HEK293 (cell line): ENCODE measurements around the gene ZNF648.

ENCODE experiments used
- OSR2 ChIP-seq: fragments of 450-650 bp; formaldehyde crosslinking; IDR thresholded peaks from 2 replicates; pipeline ENCODE4 v1.5.1; 2016; ENCODE audit warnings: missing biosample characterization, missing genetic modification characterization
- TCF7L2 ChIP-seq: IDR thresholded peaks from 2 replicates; pipeline ENCODE4 v1.6.1; 2011; ENCODE audit warnings: low read depth, mild to moderate bottlenecking, inconsistent platforms, low read length, moderate library complexity, borderline replicate concordance
- YY1 ChIP-seq: fragments of 450-650 bp; formaldehyde crosslinking; IDR thresholded peaks from 2 replicates; pipeline ENCODE4 v1.5.1; 2018; ENCODE audit warnings: missing biosample characterization, missing genetic modification characterization
- ZNF133 ChIP-seq: fragments of 450-650 bp; formaldehyde crosslinking; IDR thresholded peaks from 2 replicates; pipeline ENCODE4 v1.5.1; 2016; ENCODE audit warnings: missing biosample characterization, missing genetic modification characterization
- ZNF174 ChIP-seq: fragments of 450-650 bp; formaldehyde crosslinking; IDR thresholded peaks from 2 replicates; pipeline ENCODE4 v1.5.0; 2017; ENCODE audit warnings: missing biosample characterization, mild to moderate bottlenecking, missing genetic modification characterization
- ZNF24 ChIP-seq: fragments of 450-650 bp; formaldehyde crosslinking; IDR thresholded peaks from 2 replicates; pipeline ENCODE4 v1.5.1; 2016; ENCODE audit warnings: missing biosample characterization, missing genetic modification characterization
- ZNF274 ChIP-seq, 2 experiments: fragments of 200-500 bp in 1 of 2; fragments of 450-650 bp in 1 of 2; sonication (Bioruptor generic) in 1 of 2; formaldehyde crosslinking in 1 of 2; IDR thresholded peaks; 2 replicates each; pipeline versions ENCODE4 v1.5.1 to v1.6.1; 2014 to 2016; ENCODE audit warnings: borderline replicate concordance in 1 of 2, inconsistent platforms in 1 of 2, low read length in 1 of 2, missing biosample characterization in 1 of 2, missing genetic modification characterization in 1 of 2
- ZNF311 ChIP-seq: fragments of 450-650 bp; formaldehyde crosslinking; IDR thresholded peaks from 2 replicates; pipeline ENCODE4 v1.5.1; 2017; ENCODE audit warnings: missing biosample characterization, missing genetic modification characterization, borderline replicate concordance
- ZNF76 ChIP-seq: fragments of 450-650 bp; formaldehyde crosslinking; IDR thresholded peaks from 2 replicates; pipeline ENCODE4; 2016; ENCODE audit warnings: low read depth, missing biosample characterization, missing genetic modification characterization, borderline replicate concordance
- ZNF837 ChIP-seq: fragments of 450-650 bp; formaldehyde crosslinking; IDR thresholded peaks from 2 replicates; pipeline ENCODE4 v1.5.1; 2016; ENCODE audit warnings: missing biosample characterization, missing genetic modification characterization
- ZSCAN23 ChIP-seq: fragments of 450-650 bp; formaldehyde crosslinking; IDR thresholded peaks from 2 replicates; pipeline ENCODE4 v1.5.1; 2016; ENCODE audit warnings: missing biosample characterization, missing genetic modification characterization
- TF ChIP-seq, protein P1 (sequence below): fragments of 450-650 bp; formaldehyde crosslinking; IDR thresholded peaks from 2 replicates; pipeline ENCODE4 v1.5.1; 2016; ENCODE audit warnings: missing biosample characterization, missing genetic modification characterization
- TF ChIP-seq, protein P2 (sequence below): fragments of 450-650 bp; formaldehyde crosslinking; IDR thresholded peaks from 2 replicates; pipeline ENCODE4 v1.5.1; 2016; ENCODE audit warnings: missing biosample characterization, missing genetic modification characterization
- TF ChIP-seq, protein P3 (sequence below): fragments of 450-650 bp; formaldehyde crosslinking; IDR thresholded peaks from 2 replicates; pipeline ENCODE4 v1.5.1; 2017; ENCODE audit warnings: missing biosample characterization, missing genetic modification characterization

DNA sequence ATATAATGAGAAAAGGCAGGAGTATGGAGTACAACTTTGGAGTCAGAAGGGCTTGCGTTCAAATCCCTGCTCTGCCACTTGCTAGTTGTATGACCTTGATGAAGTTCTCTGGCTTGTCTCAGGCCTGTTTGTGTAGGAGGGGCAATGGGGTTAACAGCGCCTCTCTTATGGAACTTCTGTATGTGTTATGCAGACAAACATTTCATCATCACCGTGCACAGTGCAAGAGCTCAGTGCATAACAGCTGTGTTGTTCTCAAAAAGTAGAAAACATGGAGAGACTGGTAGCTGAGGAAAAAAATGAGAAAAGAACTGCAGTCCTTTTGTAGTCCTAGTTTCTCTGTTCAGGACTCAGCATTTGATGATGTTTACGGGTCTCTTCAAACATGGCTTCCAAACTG is 10.4 kb upstream of the ZNF648 start:
- TF ChIP-seq, protein P1, sequence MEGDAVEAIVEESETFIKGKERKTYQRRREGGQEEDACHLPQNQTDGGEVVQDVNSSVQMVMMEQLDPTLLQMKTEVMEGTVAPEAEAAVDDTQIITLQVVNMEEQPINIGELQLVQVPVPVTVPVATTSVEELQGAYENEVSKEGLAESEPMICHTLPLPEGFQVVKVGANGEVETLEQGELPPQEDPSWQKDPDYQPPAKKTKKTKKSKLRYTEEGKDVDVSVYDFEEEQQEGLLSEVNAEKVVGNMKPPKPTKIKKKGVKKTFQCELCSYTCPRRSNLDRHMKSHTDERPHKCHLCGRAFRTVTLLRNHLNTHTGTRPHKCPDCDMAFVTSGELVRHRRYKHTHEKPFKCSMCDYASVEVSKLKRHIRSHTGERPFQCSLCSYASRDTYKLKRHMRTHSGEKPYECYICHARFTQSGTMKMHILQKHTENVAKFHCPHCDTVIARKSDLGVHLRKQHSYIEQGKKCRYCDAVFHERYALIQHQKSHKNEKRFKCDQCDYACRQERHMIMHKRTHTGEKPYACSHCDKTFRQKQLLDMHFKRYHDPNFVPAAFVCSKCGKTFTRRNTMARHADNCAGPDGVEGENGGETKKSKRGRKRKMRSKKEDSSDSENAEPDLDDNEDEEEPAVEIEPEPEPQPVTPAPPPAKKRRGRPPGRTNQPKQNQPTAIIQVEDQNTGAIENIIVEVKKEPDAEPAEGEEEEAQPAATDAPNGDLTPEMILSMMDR (tag by site-specific recombination) = no peak
- TF ChIP-seq ZNF274 (IDR thresholded peaks at IDR 0.05; ENCODE audit: low read length) (no peak), ZNF274 (tag by site-specific recombination; IDR thresholded peaks at IDR 0.05; ENCODE audit: borderline replicate concordance) (no peak), ZNF76 (no peak), TCF7L2 (no peak), OSR2 (no peak), ZSCAN23 (no peak), ZNF174 (tag by site-specific recombination) (no peak), ZNF24 (tag by site-specific recombination) (no peak), YY1 (tag by site-specific recombination) (no peak), ZNF133 (tag by site-specific recombination) (no peak), ZNF311 (tag by site-specific recombination) (no peak), ZNF837 (tag by site-specific recombination) (no peak)
- TF ChIP-seq, protein P2, sequence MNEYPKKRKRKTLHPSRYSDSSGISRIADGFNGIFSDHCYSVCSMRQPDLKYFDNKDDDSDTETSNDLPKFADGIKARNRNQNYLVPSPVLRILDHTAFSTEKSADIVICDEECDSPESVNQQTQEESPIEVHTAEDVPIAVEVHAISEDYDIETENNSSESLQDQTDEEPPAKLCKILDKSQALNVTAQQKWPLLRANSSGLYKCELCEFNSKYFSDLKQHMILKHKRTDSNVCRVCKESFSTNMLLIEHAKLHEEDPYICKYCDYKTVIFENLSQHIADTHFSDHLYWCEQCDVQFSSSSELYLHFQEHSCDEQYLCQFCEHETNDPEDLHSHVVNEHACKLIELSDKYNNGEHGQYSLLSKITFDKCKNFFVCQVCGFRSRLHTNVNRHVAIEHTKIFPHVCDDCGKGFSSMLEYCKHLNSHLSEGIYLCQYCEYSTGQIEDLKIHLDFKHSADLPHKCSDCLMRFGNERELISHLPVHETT (tag by site-specific recombination) = no peak
- TF ChIP-seq, protein P3, sequence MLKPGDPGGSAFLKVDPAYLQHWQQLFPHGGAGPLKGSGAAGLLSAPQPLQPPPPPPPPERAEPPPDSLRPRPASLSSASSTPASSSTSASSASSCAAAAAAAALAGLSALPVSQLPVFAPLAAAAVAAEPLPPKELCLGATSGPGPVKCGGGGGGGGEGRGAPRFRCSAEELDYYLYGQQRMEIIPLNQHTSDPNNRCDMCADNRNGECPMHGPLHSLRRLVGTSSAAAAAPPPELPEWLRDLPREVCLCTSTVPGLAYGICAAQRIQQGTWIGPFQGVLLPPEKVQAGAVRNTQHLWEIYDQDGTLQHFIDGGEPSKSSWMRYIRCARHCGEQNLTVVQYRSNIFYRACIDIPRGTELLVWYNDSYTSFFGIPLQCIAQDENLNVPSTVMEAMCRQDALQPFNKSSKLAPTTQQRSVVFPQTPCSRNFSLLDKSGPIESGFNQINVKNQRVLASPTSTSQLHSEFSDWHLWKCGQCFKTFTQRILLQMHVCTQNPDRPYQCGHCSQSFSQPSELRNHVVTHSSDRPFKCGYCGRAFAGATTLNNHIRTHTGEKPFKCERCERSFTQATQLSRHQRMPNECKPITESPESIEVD (tag by site-specific recombination) = no peak
